HEK293T (cell line): ENCODE data around the gene KBTBD4.

Experiments used
- CTCF ChIA-PET: fragments of 350-600 bp; formaldehyde crosslinking; extraction: SDS; loops from one replicate; lab custom pipeline; 2021; ENCODE audit warnings: antibody characterized with exemption, inconsistent platforms; lab: Yijun Ruan, JAX
- POLR2A ChIA-PET: fragments of 350-600 bp; formaldehyde crosslinking; extraction: SDS; loops from one replicate; lab custom pipeline; 2020; ENCODE audit warnings: antibody characterized with exemption, inconsistent platforms; lab: Yijun Ruan, JAX
- DNase-seq: peaks from one replicate; pipeline ENCODE4 v3.0.0; 2012; ENCODE audit warnings: mixed read lengths; ENCODE audit errors: extremely low spot score
- ARNT ChIP-seq: fragments of 450-650 bp; IDR thresholded peaks from 2 replicates; pipeline ENCODE4 v1.6.1; 2017; ENCODE audit warnings: mild to moderate bottlenecking
- BHLHE40 ChIP-seq: fragments of 450-650 bp; IDR thresholded peaks from 2 replicates; pipeline ENCODE4 v1.6.1; 2016; ENCODE audit warnings: mild to moderate bottlenecking, moderate library complexity, borderline replicate concordance
- CTBP1 ChIP-seq: fragments of 450-650 bp; IDR thresholded peaks from 2 replicates; pipeline ENCODE4 v1.6.1; 2016; ENCODE audit warnings: borderline replicate concordance
- ELF4 ChIP-seq: fragments of 450-650 bp; IDR thresholded peaks from 2 replicates; pipeline ENCODE4 v1.6.1; 2017; ENCODE audit warnings: antibody characterized with exemption
- FOXA1 ChIP-seq: fragments of 450-650 bp; IDR thresholded peaks from 2 replicates; pipeline ENCODE4 v1.6.1; 2016; ENCODE audit warnings: mild to moderate bottlenecking
- FOXK2 ChIP-seq: fragments of 450-650 bp; IDR thresholded peaks from 2 replicates; pipeline ENCODE4 v1.6.1; 2016; ENCODE audit warnings: mild to moderate bottlenecking
- FOXM1 ChIP-seq: fragments of 450-650 bp; IDR thresholded peaks from 2 replicates; pipeline ENCODE4 v1.6.1; 2017; ENCODE audit warnings: mild to moderate bottlenecking, borderline replicate concordance
- HDGF ChIP-seq: fragments of 450-650 bp; IDR thresholded peaks from 2 replicates; pipeline ENCODE4 v1.6.1; 2017; ENCODE audit warnings: antibody characterized with exemption, borderline replicate concordance
- L3MBTL2 ChIP-seq: fragments of 450-650 bp; conservative IDR thresholded peaks from 2 replicates; pipeline ENCODE4 v1.6.1; 2016; ENCODE audit warnings: mild to moderate bottlenecking
- LEF1 ChIP-seq: fragments of 450-650 bp; IDR thresholded peaks from 2 replicates; pipeline ENCODE4 v1.6.1; 2017; ENCODE audit warnings: mild to moderate bottlenecking, borderline replicate concordance
- NFRKB ChIP-seq: fragments of 450-650 bp; IDR thresholded peaks from 2 replicates; pipeline ENCODE4 v1.6.1; 2016; ENCODE audit warnings: mild to moderate bottlenecking, moderate library complexity
- PKNOX1 ChIP-seq: fragments of 450-650 bp; IDR thresholded peaks from 2 replicates; pipeline ENCODE4 v1.6.1; 2016
- SP1 ChIP-seq: fragments of 450-650 bp; IDR thresholded peaks from 2 replicates; pipeline ENCODE4 v1.6.1; 2017
- SUZ12 ChIP-seq: fragments of 450-650 bp; IDR thresholded peaks from 2 replicates; pipeline ENCODE4 v1.6.1; 2016; ENCODE audit warnings: mild to moderate bottlenecking
- TARDBP ChIP-seq: fragments of 450-650 bp; IDR thresholded peaks from 2 replicates; pipeline ENCODE4 v1.6.1; 2016
- ZNF384 ChIP-seq: fragments of 450-650 bp; IDR thresholded peaks from 2 replicates; pipeline ENCODE4 v1.6.1; 2016

Gene KBTBD4

GRCh38 chr11:47587723-47588326 lies 9.1 kb upstream of the KBTBD4 start:
- ChIA-PET POLR2A (no interaction called here), CTCF (no interaction called here)
- TF ChIP-seq L3MBTL2: no peak
- DNase-seq: no peak

GRCh38 chr11:47587039-47587716 lies 8.4 kb upstream of the KBTBD4 start:
- POLR2A ChIA-PET: no interaction called here
- CTCF ChIA-PET: no interaction called here
- TF ChIP-seq PKNOX1: no peak
- TF ChIP-seq SP1: no peak
- TF ChIP-seq LEF1: no peak
- TF ChIP-seq FOXM1: no peak
- no peak for TF ChIP-seq ARNT
- no peak for TF ChIP-seq BHLHE40
- no peak for TF ChIP-seq ZNF384
- TF ChIP-seq HDGF: no peak
- no peak for TF ChIP-seq NFRKB
- TF ChIP-seq FOXK2: no peak
- TF ChIP-seq FOXA1: no peak
- no peak for TF ChIP-seq CTBP1
- no peak for TF ChIP-seq TARDBP
- DNase-seq: no peak

- POLR2A ChIA-PET: no interaction called here
- DNase-seq: no peak
- TF ChIP-seq FOXA1 (no peak), FOXM1 (no peak), FOXK2 (no peak), PKNOX1 (no peak), CTBP1 (no peak), BHLHE40 (no peak), SUZ12 (no peak), NFRKB (no peak), ZNF384 (no peak), TARDBP (no peak), ELF4 (no peak), HDGF (no peak), ARNT (no peak), SP1 (no peak)
- CTCF ChIA-PET: no interaction called here
These were observed 7.5 kb upstream of the KBTBD4 start, which contains the start of gene FAM180B for GRCh38 chr11:47586098-47586855. Gene FAM180B (plus strand): TSS chr11:47586678. CDS start chr11:47586769, 91 bp downstream.

GRCh38 chr11:47583844-47584243 lies 5.1 kb upstream of the KBTBD4 start:
- POLR2A ChIA-PET: no interaction called here
- TF ChIP-seq LEF1 (no peak), L3MBTL2 (no peak), SP1 (no peak), ZNF384 (no peak)
- DNase-seq: no peak
- CTCF ChIA-PET: no interaction called here

GRCh38 chr11:47577460-47578041 lies 1.2 kb downstream of the KBTBD4 start:
- ChIA-PET CTCF (interaction anchor here (0.6 kb wide), 1 partner anchor 342 kb away, joined by 5 read pairs; no protein-coding TSS in a partner anchor), POLR2A (interaction anchor here (1.4 to 3.6 kb wide), 3 partner anchors 12 to 81 kb away, joined by 3 to 20 read pairs (median 3); partner anchors contain the start of gene PTPMT1)
- DNase-seq: no peak
- TF ChIP-seq ARNT (no peak), CTBP1 (no peak), ZNF384 (no peak), FOXM1 (no peak), SUZ12 (no peak), FOXA1 (no peak), LEF1 (no peak), BHLHE40 (no peak), NFRKB (no peak), PKNOX1 (no peak), L3MBTL2 (no peak), HDGF (no peak)

GRCh38 chr11:47573321-47573720 lies 5.4 kb downstream of the KBTBD4 start:
- TF ChIP-seq FOXK2 (no peak), NFRKB (no peak), L3MBTL2 (no peak), ZNF384 (no peak), SUZ12 (no peak), PKNOX1 (no peak), LEF1 (no peak), FOXA1 (no peak), ELF4 (no peak), FOXM1 (no peak), CTBP1 (no peak), BHLHE40 (no peak), ARNT (no peak), TARDBP (no peak), SP1 (no peak), HDGF (no peak)
- ChIA-PET POLR2A (interaction anchor here (1.2 kb wide), 1 partner anchor 8 kb away, joined by 8 read pairs; the partner anchor contains the start of gene PTPMT1), CTCF (no interaction called here)
- no peak for DNase-seq
